KOPT-K1 (cell line): ENCODE data around the gene PAF1.

ENCODE experiments used
- H3K27ac ChIP-seq: fragments of 200-600 bp; sonication (generic); 2 replicates; pipeline ENCODE4 v1.5.1; 2016; ENCODE audit warnings: antibody characterized with exemption, mild to moderate bottlenecking, low read depth, low read length; ENCODE audit not compliant: poor library complexity, severe bottlenecking
- H3K36me3 ChIP-seq: fragments of 200-600 bp; sonication (generic); 2 replicates; pipeline ENCODE4 v1.5.1; 2017; ENCODE audit warnings: antibody characterized with exemption, mild to moderate bottlenecking, low read length, moderate library complexity; ENCODE audit not compliant: insufficient read depth
- H3K9me3 ChIP-seq: fragments of 200-600 bp; sonication (generic); 2 replicates; pipeline ENCODE4 v1.5.1; 2017; ENCODE audit warnings: antibody characterized with exemption, low read length, mild to moderate bottlenecking; ENCODE audit not compliant: insufficient read depth, poor library complexity, severe bottlenecking

The PAF1 gene

DNA sequence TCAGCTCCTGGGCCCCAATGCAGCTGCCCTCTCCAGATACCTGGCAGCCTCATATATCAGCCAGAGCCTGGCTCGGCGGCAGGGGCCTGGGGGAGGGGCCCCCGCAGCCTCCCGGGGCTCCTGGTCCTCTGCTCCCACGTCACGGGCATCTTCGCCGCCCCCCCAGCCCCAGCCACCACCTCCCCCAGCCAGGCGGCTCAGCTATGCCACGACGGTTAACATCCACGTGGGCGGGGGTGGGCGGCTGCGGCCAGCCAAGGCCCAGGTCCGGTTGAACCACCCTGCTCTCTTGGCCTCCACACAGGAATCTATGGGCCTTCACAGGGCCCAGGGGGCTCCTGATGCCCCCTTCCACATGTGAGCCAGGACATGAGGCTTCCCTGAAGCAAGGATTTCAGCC, 34.0 kb upstream of the PAF1 start:
- H3K9me3 ChIP-seq, result no peaks in the 10 kb centered on the region
- peaks cover 58% of the 10 kb centered on the region for H3K36me3 ChIP-seq
- no peak overlapping the region for H3K27ac ChIP-seq

DNA sequence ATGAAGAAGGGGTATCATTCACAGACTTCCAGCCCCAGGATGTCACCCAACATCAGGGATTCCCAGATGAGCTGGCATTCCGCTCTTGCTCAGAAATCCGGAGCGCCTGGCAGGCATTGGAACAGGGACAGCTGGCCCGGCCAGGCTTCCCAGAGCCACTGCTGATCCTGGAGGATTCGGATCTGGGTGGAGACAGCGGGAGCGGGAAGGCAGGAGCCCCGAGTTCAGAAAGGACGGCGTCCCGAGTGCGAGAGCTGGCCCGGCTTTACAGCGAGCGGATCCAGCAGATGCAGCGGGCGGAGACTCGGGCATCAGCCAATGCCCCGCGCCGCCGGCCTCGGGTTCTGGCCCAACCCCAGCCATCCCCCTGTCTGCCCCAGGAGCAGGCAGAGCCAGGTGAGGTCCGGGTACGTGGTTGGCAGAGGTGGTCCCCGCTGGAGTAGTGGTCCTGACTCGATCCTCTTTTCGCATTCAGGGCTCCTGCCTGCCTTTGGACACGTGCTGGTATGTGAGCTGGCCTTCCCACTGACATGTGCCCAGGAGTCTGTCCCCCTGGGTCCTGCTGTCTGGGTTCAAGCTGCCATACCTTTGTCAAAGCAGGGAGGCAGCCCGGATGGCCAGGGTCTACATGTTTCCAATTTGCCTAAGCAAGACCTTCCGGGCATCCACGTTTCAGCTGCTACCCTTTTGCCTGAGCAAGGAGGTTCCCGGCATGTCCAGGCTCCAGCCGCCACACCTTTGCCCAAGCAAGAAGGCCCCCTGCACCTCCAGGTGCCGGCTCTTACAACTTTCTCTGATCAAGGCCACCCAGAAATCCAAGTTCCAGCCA, 32.6 kb upstream of the PAF1 start:
- Histone ChIP-seq H3K36me3 (peaks cover 68% of the 10 kb centered on the region), H3K9me3 (no peaks in the 10 kb centered on the region), H3K27ac (no peak overlapping the region)

DNA sequence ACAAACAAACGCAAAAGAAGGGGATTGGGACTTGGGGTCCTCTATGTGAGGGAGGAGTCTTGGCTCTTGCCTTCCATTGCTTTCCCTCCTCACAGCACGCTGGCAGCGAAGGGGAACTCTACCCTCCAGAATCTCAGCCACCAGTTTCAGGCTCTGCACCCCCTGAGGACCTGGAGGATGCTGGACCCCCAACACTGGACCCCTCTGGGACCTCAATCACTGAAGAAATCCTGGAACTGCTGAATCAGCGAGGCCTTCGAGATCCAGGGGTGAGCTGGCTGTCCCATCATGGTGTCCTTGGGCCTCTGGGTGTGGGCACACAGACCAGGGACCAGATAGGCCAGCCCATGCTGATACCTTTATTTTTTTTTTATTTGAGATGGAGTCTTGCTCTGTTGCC, 31.1 kb upstream of the PAF1 start:
- Histone ChIP-seq H3K36me3 (peaks cover 82% of the 10 kb centered on the region), H3K27ac (no peak overlapping the region), H3K9me3 (no peaks in the 10 kb centered on the region)

DNA sequence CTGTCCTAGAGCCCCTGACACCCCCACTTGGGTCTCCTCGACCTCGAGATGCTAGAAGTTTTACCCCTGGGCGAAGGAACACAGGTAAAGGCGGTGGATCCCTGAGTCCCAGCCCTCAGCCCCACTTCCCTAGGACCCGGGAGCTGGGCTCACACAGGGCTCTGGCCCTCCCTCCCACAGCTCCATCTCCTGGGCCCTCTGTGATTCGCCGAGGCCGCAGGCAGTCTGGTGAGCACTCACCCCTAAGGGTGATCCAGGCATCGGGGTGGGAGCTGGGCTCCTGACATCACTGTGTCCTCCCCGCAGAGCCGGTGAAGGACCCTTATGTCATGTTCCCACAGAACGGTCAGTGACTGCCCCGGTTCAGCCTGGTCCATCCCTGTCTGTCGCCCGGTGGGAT, 29.9 kb upstream of the PAF1 start:
- H3K9me3 ChIP-seq, result no peaks in the 10 kb centered on the region
- no peak overlapping the region for H3K27ac ChIP-seq
- peaks cover 93% of the 10 kb centered on the region for H3K36me3 ChIP-seq

DNA sequence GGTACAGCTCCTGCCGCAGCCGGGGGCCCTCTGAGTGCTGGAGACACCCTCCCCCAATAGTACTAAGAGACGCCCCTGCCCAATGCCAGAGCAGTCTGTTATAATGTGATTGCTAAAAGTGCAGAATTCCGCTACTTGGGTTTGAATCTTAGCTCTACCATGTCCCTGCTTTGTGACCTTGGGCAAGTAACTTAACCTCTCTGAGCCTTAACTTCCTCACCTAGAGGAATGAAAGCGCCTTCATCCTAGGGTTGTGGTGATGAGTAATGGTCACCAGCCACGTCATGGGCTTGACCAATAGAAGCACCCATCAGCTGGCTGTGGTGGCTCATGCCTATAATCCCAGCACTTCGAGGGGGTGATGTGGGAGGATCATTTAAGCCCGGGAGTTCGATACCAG, 28.1 kb upstream of the PAF1 start:
- peaks cover 86% of the 10 kb centered on the region for H3K36me3 ChIP-seq
- H3K27ac ChIP-seq, result no peak overlapping the region
- H3K9me3 ChIP-seq, result no peaks in the 10 kb centered on the region

- no peak overlapping the region for H3K27ac ChIP-seq
- no peaks in the 10 kb centered on the region for H3K9me3 ChIP-seq
- H3K36me3 ChIP-seq, result peaks cover 72% of the 10 kb centered on the region
These were observed 26.7 kb upstream of the PAF1 start for GRCh38 chr19:39417463-39418181.

GRCh38 chr19:39416152-39417120, 25.5 kb upstream of the PAF1 start:
- no peak overlapping the region for H3K27ac ChIP-seq
- H3K36me3 ChIP-seq, result peaks cover 61% of the 10 kb centered on the region; the same call in 1 of the 2 replicates
- no peaks in the 10 kb centered on the region for H3K9me3 ChIP-seq

DNA sequence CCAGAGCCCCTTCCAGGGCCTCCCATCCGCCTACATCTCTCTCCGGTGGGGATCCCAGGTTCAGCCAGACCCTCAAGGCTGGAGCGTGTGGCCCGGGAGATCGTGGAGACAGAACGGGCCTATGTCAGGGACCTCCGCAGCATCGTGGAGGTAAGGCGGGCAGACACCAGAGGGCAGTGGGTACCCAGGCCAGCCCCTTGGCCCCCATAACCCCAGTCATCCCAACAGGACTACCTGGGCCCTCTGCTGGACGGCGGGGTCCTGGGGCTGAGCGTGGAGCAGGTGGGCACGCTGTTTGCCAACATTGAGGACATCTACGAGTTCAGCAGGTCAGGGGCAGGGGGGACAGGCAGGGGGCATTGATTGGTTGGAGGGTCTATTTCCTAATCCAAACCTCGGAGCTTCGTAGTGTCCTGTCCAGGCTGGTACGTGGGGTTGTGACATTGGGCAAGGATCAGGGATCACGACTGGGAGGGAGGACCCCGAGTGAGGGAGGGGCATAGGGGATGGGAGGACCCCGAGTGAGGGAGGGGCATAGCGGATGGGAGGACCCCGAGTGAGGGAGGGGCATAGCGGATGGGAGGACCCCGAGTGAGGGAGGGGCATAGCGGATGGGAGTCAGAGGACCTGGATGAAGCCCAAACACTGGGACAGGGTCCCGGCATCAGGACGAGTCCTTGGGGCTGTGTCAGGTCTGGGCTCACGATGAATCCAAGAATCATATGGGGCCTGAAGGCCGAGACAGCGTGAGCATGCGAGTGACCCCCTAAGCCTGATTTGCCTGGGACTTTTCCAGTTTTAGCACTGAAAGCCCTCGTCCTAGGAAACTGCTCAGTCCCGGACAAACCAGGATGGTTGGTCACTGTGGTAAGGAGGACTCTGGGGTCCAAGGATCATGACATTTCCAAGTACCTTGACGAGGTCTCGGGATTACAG, 24.5 kb upstream of the PAF1 start:
- H3K36me3 ChIP-seq, result peaks cover 50% of the 10 kb centered on the region; the same call in 1 of the 2 replicates
- no peak overlapping the region for H3K27ac ChIP-seq
- no peaks in the 10 kb centered on the region for H3K9me3 ChIP-seq

DNA sequence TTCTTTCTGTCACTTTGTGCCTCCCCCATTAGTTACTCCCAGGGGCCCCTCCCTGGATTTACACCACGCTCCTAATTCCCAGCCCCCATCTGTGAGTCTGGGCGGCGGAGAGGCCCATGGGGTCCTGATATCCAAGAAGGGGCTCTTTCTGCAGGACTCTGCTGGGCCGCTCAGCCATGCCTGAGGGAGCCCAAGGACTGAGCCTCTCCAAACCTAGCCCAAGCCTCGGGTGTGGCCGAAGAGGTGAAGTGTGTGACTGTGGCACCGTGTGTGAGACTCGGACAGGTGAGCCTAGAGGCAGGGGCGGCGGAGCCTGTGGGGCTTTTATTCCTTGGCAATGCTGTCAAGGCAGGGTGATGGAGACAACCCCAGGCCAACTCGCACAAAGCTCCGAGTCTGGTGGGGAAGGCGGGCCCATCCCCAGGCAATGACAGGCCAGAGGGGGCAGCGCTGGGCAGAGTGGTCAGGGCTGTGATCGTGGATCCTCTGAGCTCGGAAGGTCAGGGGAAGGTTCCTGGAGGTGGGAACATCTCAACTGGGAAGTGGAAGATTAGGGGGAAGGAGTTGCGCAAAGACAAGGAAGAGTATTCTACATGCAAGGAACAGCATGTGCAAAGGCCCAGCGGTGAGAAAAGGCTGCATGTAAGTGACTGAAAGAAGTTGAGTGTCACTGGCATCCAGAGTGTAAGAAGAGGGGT, 23.2 kb upstream of the PAF1 start:
- peak overlapping the region; percentile 95 for H3K27ac ChIP-seq
- H3K9me3 ChIP-seq, result no peaks in the 10 kb centered on the region
- H3K36me3 ChIP-seq, result peaks cover 42% of the 10 kb centered on the region; the same call in 1 of the 2 replicates

DNA sequence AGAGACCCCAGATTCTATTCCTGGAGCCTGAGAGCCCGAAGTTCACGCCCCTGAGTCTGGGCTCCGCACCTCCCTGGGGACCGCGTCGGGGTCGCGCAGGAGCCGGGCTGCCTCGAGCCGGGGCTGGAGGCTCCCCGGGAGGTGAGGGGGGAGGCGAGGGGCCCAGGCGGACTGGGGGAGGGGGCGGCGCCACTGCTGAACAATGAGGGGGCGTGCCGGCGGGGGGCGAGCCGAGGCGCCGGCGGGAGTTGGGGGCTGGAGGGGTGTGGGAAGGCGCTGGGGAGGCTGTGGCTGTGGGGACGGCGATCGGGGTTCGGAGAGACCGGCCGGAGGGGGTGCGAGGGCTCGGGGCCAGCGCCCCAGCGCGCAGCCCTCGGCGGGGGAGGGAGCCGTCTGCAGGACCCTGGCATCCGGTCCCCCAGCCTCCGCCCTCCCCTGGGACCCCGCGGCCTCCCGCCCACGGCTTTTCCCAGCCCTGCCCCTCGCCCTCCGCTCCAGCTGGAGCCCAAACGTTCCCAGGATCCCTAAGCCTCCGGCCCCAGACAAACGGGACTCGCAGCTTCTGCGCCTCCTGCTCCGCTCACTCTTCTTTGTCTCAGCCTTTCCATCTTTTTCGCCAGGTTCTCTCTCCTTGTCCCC, 22.5 kb upstream of the PAF1 start:
- Histone ChIP-seq H3K9me3 (no peaks in the 10 kb centered on the region), H3K27ac (peak overlapping the region; percentile 95), H3K36me3 (peaks cover 40% of the 10 kb centered on the region)

DNA sequence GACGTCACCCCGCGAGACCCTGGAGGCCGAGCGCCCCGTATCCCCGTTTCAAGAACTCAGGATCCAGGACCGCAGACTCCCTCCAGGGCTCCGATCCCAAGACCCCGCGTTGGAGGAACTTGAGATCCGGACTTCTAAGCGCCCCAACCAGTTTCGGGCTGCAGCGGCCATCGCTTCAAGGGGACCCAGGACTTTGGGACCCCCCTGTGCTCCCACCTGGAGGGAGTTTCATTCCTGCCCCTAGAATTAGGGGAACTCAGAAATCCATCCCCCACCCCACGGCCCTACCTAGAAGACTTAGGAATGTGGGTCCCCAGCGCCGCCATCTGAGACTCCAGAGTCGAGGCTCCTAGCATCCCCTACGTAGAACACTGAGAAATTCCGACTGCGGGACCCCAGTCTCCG, 22.0 kb upstream of the PAF1 start:
- Histone ChIP-seq H3K9me3 (no peaks in the 10 kb centered on the region), H3K27ac (peak overlapping the region; percentile 95)

DNA sequence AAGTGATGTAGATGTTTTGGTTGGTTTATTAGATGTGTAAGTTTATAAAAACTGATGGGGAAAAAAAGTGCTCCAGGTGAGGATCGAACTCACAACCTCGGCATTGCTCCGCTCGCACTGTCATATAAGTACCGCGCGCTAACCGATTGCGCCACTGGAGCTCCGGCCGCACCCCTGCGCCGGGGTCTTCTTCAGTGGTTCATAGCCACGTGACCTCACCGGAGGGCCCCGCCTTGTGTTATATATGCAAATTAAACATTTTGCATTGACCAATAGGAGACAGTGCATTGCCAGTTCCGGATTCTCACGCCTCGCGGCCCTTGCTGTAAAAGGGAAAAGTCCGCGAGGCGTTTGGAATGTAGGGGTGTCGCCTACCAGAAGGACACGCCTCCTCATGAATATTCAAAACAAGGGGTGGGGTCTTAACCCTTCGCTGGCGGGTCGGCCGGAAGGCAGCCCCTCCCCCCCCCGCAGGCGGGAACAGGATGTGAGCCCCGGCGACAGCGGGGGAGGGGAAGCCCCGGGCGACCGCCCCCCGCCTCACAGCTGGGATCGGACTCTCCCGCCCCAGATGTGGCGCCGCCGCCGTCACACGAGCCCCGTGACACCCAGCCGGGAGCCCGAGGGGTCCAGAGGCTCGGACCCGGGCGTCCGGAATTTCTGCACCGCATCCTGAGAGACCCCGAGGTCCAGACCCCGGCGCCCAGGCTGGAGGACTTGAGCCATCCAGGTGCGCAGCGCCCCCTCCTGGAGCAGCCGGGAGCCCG, 21.4 kb upstream of the PAF1 start, which contains the start of gene PLEKHG2:
PLEKHG2 (plus strand) TSS at position 570 of the 767 bp plus-strand sequence. CDS start 1,418 bp downstream, outside the sequence.
- Histone ChIP-seq H3K36me3 (peaks cover 37% of the 10 kb centered on the region), H3K9me3 (no peaks in the 10 kb centered on the region), H3K27ac (peak within 1 kb of the TSS; percentile 95)

More for the DNA sequence above, 22.0 kb upstream of the PAF1 start:
- H3K36me3 ChIP-seq, result peaks cover 40% of the 10 kb centered on the region

DNA sequence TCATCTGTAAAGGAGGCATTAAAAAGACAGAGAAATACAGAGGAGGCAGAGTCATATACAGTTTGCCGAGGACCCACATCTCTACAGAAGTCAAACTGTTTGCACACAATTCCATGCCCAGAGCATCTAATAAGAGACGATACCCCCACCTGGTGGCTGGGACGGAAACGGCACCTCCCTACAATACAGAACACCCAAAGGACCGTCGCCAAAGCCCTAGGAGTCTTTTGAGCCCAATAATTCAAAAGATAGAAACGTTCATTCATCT, 20.9 kb upstream of the PAF1 start:
- no peaks in the 10 kb centered on the region for H3K9me3 ChIP-seq
- H3K27ac ChIP-seq, result peak overlapping the region; percentile 95
- peaks cover 32% of the 10 kb centered on the region for H3K36me3 ChIP-seq
